CD4-positive, alpha-beta T cell treated with Interleukin-6 for 4 hours (primary cell): ENCODE results near the gene GLG1.
"Not testable (repeated sequence)": the region's sequence is repeated elsewhere in the genome, so short reads cannot be mapped to it uniquely, and the experiment has no call there.

ENCODE experiments used
- DNase-seq: peaks from one replicate; pipeline ENCODE4 v3.0.0-alpha.2; 2020; ENCODE audit warnings: mixed read lengths

GLG1 gene

GRCh38 chr16:74606521-74607309, at the start of gene GLG1:
Gene GLG1 (minus strand): TSS chr16:74607114. CDS start chr16:74607094, 20 bp downstream.
- DNase-seq, result peak; percentile 93

- no peak for DNase-seq
These were observed 47.7 kb upstream of the GLG1 start for GRCh38 chr16:74654536-74655050.

- DNase-seq, result not testable (repeated sequence)
These were observed 46.0 kb upstream of the GLG1 start for GRCh38 chr16:74652883-74653282.

GRCh38 chr16:74652249-74652648, 45.3 kb upstream of the GLG1 start:
- DNase-seq, result no peak

- no peak for DNase-seq
These were observed 44.9 kb upstream of the GLG1 start for GRCh38 chr16:74651841-74652240.

- peak; percentile 11 for DNase-seq
These were observed 44.2 kb upstream of the GLG1 start for GRCh38 chr16:74650966-74651567.

GRCh38 chr16:74649839-74650504, 43.1 kb upstream of the GLG1 start:
- no peak for DNase-seq

GRCh38 chr16:74641969-74642368, 35.1 kb upstream of the GLG1 start:
- DNase-seq, result no peak

GRCh38 chr16:74637742-74638453, 31.0 kb upstream of the GLG1 start:
- DNase-seq, result no peak

- no peak for DNase-seq
These were observed 28.4 kb upstream of the GLG1 start for GRCh38 chr16:74635303-74635702.

- DNase-seq, result no peak
These were observed 26.8 kb upstream of the GLG1 start for GRCh38 chr16:74633686-74634085.

- DNase-seq, result no peak
These were observed 20.7 kb upstream of the GLG1 start for GRCh38 chr16:74627506-74628220.

- no peak for DNase-seq
These were observed 20.0 kb upstream of the GLG1 start for GRCh38 chr16:74626741-74627416.

- DNase-seq, result no peak
These were observed 18.8 kb upstream of the GLG1 start for GRCh38 chr16:74625500-74626350.

GRCh38 chr16:74623839-74624235, 16.9 kb upstream of the GLG1 start:
- DNase-seq, result no peak

GRCh38 chr16:74623214-74623838, 16.4 kb upstream of the GLG1 start:
- DNase-seq, result no peak

GRCh38 chr16:74622005-74622404, 15.1 kb upstream of the GLG1 start:
- DNase-seq, result no peak

GRCh38 chr16:74617206-74617788, 10.4 kb upstream of the GLG1 start:
- no peak for DNase-seq

GRCh38 chr16:74611721-74612120, 4.8 kb upstream of the GLG1 start:
- DNase-seq, result no peak

GRCh38 chr16:74608944-74609343, 2.0 kb upstream of the GLG1 start:
- peak; percentile 75 for DNase-seq
